GM12875 (cell line): ENCODE measurements around the gene IRX4.

Experiments
- H3K4me3 ChIP-seq: one replicate; pipeline ENCODE4 v1.5.1; 2011; ENCODE audit warnings: low read depth, low read length, control low read depth
- TF ChIP-seq, protein P1 (sequence below): IDR thresholded peaks from 2 replicates; pipeline ENCODE4 v1.5.1; 2011; ENCODE audit warnings: low read depth, mild to moderate bottlenecking, control low read depth, inconsistent platforms, low read length, moderate library complexity, borderline replicate concordance; ENCODE audit not compliant: insufficient read depth

IRX4 gene

DNA sequence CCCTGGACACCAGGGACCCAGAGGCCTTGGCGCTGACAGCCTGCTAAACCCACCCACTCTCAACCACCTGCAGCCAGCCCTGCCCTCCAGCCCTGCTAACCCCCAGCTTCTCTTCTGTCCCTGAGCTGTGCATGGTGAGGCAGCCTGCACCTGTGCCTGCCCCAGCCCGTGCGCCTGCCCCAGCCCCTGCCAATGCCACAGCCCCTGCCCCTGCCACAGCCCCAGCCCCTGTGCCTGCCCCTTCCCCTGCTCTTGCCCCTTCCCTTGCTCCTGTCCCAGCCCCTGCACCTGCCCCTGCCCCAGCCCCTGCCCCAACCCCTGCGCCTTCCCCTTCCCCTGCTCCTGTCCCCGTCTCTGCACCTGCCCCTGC is 43.3 kb upstream of the IRX4 start:
- TF ChIP-seq, protein P1, sequence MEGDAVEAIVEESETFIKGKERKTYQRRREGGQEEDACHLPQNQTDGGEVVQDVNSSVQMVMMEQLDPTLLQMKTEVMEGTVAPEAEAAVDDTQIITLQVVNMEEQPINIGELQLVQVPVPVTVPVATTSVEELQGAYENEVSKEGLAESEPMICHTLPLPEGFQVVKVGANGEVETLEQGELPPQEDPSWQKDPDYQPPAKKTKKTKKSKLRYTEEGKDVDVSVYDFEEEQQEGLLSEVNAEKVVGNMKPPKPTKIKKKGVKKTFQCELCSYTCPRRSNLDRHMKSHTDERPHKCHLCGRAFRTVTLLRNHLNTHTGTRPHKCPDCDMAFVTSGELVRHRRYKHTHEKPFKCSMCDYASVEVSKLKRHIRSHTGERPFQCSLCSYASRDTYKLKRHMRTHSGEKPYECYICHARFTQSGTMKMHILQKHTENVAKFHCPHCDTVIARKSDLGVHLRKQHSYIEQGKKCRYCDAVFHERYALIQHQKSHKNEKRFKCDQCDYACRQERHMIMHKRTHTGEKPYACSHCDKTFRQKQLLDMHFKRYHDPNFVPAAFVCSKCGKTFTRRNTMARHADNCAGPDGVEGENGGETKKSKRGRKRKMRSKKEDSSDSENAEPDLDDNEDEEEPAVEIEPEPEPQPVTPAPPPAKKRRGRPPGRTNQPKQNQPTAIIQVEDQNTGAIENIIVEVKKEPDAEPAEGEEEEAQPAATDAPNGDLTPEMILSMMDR = no peak
- no peak overlapping the region for H3K4me3 ChIP-seq

DNA sequence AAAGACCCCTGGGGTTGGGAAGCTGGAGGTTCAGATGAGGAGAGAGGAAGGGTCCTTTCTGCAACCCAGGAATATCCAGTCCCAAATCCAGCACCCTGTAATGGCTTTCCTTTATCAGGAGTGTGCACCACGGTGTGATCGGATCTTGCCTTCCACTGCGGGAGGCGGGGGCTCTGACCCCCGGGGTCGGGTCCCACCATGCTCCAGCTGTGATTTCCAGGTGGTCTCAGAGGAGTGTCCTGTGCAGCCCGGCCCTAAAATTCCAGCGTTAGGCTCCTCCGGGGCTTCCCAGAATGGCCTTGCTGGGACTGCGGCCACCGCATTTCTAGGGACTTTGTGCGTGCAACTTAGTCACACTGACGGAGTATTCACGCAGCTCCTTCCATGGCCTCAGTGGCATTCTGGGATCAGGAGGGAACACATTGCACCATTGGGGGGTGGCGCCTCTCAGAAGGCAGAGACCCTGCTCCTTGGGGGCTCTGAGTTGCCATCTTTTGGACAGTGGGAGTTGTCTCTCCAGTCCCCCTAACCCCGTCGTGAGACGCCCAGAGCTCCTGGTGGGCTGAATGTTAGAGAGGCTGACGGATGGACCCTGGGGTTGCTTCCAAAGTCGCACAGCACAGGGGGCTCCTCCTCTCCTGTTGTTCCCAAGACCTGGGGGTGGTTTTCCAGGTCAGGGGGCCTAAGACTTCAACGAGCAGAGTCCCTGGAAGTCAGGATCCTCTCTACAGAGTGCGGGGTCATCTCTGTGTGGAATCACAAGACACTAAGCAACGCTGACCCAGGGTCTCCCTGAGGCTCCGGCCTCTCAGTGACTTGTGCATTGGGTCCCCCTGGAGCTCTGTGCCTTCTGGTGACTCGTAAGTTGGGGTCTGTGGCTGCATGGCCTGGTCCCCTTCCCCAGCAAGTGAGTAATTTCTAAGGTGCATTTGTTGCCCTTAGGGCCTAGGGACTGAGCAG is 42.7 kb upstream of the IRX4 start:
- TF ChIP-seq, protein P1 = no peak
- no peak overlapping the region for H3K4me3 ChIP-seq

DNA sequence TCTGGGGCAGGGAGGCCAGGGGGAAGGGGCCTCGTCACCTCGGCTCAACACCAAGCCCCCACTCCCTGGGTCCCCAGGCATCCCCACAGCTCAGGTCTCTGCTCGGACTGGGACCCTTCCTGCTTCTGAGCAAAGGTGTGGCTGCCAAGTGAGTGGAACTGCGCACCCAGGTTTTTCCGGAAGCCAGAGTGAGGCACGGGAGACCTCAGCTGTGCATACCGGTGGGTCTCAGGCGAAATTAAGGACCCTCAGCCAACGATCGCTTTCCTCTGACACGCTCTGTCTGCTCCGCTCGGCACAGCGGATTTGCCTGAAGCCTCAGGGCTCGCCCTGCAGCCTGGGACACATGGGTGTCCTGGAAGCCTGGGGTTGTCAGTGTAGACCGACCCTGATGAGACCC is 41.0 kb upstream of the IRX4 start:
- TF ChIP-seq, protein P1 = no peak
- no peak overlapping the region for H3K4me3 ChIP-seq

DNA sequence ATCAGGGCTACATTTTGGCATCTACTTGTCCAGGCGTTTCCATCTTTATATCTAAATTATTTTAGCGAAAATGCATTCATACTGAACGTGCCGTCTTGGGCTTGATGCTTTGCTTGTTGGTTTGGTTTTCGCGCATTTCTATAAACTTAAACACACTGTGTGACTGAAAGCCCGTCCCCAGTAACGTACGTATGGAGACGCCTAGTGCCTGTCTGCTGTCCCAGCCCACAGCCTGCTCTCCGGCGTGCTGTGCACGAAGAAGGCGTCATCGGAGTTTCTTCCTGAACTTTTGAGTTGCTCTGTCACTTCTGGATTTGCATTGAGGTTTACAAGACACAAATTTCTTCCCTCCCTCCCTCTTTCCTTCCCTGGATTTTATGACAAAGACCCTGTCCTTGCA is 40.6 kb upstream of the IRX4 start:
- no peak overlapping the region for H3K4me3 ChIP-seq
- TF ChIP-seq, protein P1 = no peak

DNA sequence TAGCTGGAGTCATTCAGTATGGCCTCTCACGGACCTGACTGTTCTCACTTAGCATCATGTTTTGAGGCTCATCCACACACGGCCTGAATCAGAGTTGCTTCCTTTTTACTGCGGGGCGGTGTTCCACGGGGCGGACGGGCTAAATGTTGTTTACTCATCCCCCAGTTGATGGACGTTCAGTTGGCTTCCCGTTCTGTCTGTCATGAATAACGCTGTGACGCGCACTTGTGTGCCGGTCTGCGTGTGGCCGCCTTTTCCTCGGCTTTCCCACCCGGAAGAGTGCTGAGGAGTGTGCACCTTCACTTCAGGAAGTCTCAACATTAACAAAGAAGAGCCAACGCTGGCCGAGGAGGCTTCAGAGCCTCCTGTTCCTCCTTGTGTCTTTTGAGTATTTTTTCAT is 39.0 kb upstream of the IRX4 start:
- no peak overlapping the region for H3K4me3 ChIP-seq
- TF ChIP-seq, protein P1 = no peak

DNA sequence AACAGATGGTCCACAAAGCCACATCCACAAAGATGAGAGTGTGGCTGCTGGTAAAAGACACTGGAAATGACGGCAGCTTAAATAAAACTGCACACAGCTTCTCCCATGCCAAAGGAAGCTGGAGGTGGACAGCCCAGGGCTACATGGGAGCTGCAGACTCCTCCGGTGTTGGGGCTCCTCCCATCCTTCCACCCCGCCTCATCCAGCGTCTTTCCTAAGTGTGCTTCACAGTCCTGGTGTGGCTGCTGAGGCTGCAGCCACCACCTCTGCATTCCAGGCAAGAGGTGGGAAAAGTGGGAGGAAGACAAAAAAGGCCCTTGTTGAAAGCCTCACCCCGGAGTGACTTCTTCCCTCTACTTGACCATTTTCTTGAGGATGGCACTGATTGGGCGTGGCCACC is 37.0 kb upstream of the IRX4 start:
- TF ChIP-seq, protein P1 = no peak
- H3K4me3 ChIP-seq = no peak overlapping the region

DNA sequence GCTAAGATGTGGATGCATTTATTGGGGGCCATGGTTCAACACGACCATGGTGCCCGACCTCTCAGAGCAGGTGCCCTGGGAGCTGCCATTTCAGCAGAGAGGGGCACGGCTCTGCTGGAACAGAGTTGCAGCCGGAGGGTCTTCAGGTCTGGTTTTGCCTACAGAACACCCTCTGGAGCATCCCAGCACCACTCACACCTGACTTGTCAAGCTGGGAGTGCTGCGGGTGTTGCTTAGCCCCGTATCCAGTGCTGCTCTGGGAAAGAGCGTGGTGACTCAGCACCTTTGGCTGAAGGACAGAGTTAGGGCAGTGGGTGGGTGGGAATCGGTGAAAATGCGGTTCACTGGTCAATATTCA is 36.5 kb upstream of the IRX4 start:
- H3K4me3 ChIP-seq = no peak overlapping the region
- TF ChIP-seq, protein P1 = no peak
